Naive thymus-derived CD8-positive, alpha-beta T cell (primary cell): ENCODE measurements around the gene ANXA6. TPM values are rescaled to one million over a fixed set of nuclear protein-coding genes. Genes with fewer than 3 reads are reported as not detected.

Experiments used
- ATAC-seq, 2 donors: fragments of 150-1000 bp; cut with Tn5 transposase in 1 of 2; sonication (Bioruptor Pico), chemical (Tn5 transposase) in 1 of 2; 1 replicate in 1 of 2; 2 replicates in 1 of 2; pipeline ENCODE4 v1.10.0; 2021; ENCODE audit warnings: mild to moderate bottlenecking in 2 of 2, moderate library complexity in 2 of 2
- POLR2A ChIA-PET: fragments of 350-600 bp; sonication (Branson Sonifier 250); formaldehyde crosslinking; loops from one replicate; lab custom pipeline; 2021; ENCODE audit warnings: antibody characterized with exemption; lab: Charles Lee
- DNase-seq, 10 donors: peaks; one replicate each; pipeline versions ENCODE4 v3.0.0 to v3.0.0-alpha.2; 2020 to 2022
- H3K27ac Mint-ChIP-seq, 10 donors: one replicate each; pipeline ENCODE4 v1.8.0; 2020 to 2022; ENCODE audit warnings: mild to moderate bottlenecking in 10 of 10, mixed read lengths in 10 of 10, moderate library complexity in 4 of 10, inconsistent platforms in 1 of 10
- H3K27me3 Mint-ChIP-seq, 5 donors: one replicate each; pipeline ENCODE4 v1.8.0; 2021 to 2022; ENCODE audit warnings: mixed read lengths in 5 of 5
- H3K36me3 Mint-ChIP-seq, 3 donors: one replicate each; pipeline ENCODE4 v1.8.0; 2020 to 2022; ENCODE audit warnings: mixed read lengths in 3 of 3, mild to moderate bottlenecking in 2 of 3, inconsistent platforms in 1 of 3
- H3K4me1 Mint-ChIP-seq, 4 donors: one replicate each; pipeline ENCODE4 v1.8.0; 2021 to 2022; ENCODE audit warnings: mixed read lengths in 4 of 4
- H3K4me3 Mint-ChIP-seq, 10 donors: one replicate each; pipeline ENCODE4 v1.8.0; 2020 to 2022; ENCODE audit warnings: mild to moderate bottlenecking in 10 of 10, mixed read lengths in 10 of 10, moderate library complexity in 6 of 10, inconsistent platforms in 1 of 10
- H3K9me3 Mint-ChIP-seq, 9 donors: one replicate each; pipeline ENCODE4 v1.8.0; 2020 to 2022; ENCODE audit warnings: mixed read lengths in 9 of 9, mild to moderate bottlenecking in 3 of 9, inconsistent platforms in 1 of 9, moderate library complexity in 1 of 9
- polyA plus RNA-seq, 3 donors: library from polyadenylated mRNA; unstranded; fragments of 300-500 nt; fragmentation: Illumina TruSeq; gene quantifications; one replicate each; pipeline ENCODE4 v1.2.3, GENCODE V29; 2021
- total RNA-seq, 8 experiments: library from RNA in 2 of 8; stranded (reverse) in 2 of 8; gene quantifications; one replicate each; pipeline ENCODE4 v1.2.3 and lab custom pipeline; 2021 to 2026

ANXA6 gene
- total and polyA plus RNA-seq, 5 experiments from 2014 or later: 242 to 359 (median 318) TPM

DNA sequence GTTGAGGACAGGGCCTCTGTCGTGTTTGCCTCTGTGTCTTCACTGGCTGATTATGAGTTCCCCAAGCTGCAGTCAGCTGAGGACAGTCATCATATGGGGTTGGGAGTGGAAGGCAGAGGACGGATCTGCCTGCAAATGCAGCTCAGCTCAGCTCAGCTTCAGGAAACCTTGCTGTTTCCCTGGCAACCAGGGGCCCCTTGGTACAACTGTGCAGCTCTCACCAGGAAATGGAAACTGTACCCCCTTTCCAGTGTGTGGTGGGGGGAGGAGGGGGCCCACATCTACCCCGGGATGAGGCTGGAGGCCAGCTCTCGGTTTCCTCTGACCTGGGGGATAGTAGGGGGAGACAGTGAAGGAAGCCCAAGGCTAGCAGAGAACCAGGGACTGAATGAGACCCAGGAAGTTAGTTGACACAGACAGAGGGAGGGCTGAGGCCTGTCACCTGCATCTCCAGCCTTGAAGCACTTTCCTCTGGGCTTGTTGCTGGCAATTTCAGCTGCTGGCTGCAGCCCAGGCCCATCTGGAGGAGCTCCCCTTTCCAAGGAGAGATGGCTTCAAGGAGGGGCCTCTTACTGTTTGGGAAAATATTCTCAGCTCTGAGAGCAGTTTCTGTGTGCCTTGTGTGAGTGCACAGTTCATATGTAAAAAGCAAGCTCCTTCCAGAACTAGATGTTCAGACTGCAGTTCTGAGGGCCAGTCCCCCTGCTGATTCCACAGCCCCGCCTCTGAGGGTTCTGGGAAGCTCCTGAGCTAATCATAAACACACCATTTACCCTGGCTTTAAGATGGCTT lies 6.9 kb downstream of the ANXA6 start:
- Mint-ChIP-seq H3K36me3 (peaks cover 0 to 40% (median 18%) of the 10 kb centered on the region in 3 donors), H3K4me1 (peaks cover 53 to 100% (median 97%) of the 10 kb centered on the region in 4 donors), H3K27ac (peak overlapping the region; percentile 94 to 100 (median 98)), H3K9me3 (no peaks in the 10 kb centered on the region), H3K27me3 (no peaks in the 10 kb centered on the region), H3K4me3 (peak overlapping the region; percentile 71 to 95 (median 82))
- ATAC-seq (peak; percentile 79 to 93), DNase-seq (peak; percentile 61 to 92 (median 82))
- POLR2A ChIA-PET: interaction anchor here (0.7 to 12.2 kb wide), 11 partner anchors 9 to 101 kb away, joined by 3 to 185 read pairs (median 4); partner anchors contain the start of gene CCDC69

DNA sequence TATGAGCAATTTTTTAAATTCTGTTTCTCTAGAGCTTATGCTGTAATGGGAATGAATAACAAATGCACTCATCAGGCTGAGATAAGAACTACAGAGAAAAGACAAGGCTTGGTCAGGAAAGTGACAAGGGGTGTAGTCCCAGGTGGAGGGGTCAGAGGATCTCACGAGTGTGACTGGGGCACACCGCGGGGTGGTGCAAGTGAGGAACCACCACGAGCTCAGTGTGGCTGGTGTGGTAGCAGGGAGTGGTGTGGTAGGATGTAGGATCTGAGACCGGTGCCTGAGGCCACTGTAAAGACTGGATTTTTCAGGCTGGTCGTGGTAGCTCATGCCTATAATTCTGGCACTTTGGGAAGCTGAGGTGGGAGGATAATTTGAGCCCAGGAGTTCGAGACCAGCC lies 9.0 kb downstream of the ANXA6 start:
- POLR2A ChIA-PET: interaction anchor here (0.6 to 12.2 kb wide), 9 partner anchors 7 to 75 kb away, joined by 3 to 185 read pairs (median 7); partner anchors contain the start of genes ANXA6 and CCDC69
- Mint-ChIP-seq H3K27me3 (no peaks in the 10 kb centered on the region), H3K9me3 (no peaks in the 10 kb centered on the region), H3K4me1 (peaks cover 54 to 100% (median 100%) of the 10 kb centered on the region in 4 donors), H3K36me3 (peaks cover 0 to 49% (median 21%) of the 10 kb centered on the region in 3 donors), H3K4me3 (peak overlapping the region; percentile 34 to 94 (median 80)), H3K27ac (peak overlapping the region; percentile 94 to 100 (median 98))
- DNase-seq (peak in 1 of 10 donors; percentile 22), ATAC-seq (no peak)

DNA sequence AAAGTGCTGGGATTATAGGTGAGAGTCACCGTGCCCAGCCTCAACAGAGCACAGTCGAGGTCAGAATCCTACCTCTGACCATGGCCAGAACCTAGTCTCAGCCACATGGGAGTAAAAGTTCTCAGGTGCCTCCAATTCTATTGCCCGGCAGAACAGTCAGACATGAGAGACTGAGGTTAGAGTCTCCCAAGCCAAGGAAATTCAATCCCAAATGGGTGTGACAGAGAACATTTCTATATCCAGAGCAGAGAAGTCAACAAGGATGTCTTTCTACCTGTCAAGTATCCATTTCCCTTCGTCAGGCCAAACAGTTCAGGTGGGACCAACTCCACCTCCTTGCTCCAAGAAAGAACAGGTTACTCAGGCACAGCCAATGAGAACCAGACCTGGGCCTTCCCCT lies 10.5 kb downstream of the ANXA6 start:
- ATAC-seq (no peak), DNase-seq (no peak)
- H3K27ac Mint-ChIP-seq: peak overlapping the region; percentile 94 to 100 (median 98)
- H3K9me3 Mint-ChIP-seq: no peaks in the 10 kb centered on the region
- H3K27me3 Mint-ChIP-seq: no peaks in the 10 kb centered on the region
- POLR2A ChIA-PET: interaction anchor here (1.1 to 12.2 kb wide), 4 partner anchors 5 to 21 kb away, joined by 3 to 185 read pairs (median 10); partner anchors contain the start of gene ANXA6
- peaks cover 0 to 45% (median 18%) of the 10 kb centered on the region in 3 donors for H3K36me3 Mint-ChIP-seq
- peak overlapping the region in 8 of 10 donors; percentile 20 to 94 (median 77) for H3K4me3 Mint-ChIP-seq
- peaks cover 56 to 100% (median 100%) of the 10 kb centered on the region in 4 donors for H3K4me1 Mint-ChIP-seq

DNA sequence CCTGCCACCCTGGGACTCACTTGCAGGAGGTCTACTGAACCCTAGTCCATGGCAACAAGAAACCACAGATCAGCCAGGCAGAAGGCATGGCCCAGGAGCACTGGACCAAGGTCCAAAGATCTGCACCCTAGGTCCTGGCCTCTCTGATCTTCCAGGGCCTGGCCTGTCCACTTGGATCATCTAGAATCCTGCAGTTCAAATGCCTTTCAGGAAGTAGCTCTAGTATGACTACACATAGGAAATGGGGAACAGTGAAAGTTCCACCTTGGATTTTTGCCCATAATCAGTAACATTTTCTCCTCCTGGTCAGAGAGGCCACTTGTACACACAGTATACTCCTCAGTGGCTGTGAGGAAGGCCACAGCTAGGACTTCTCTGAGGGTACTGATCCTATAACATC lies 11.5 kb downstream of the ANXA6 start:
- Mint-ChIP-seq H3K9me3 (no peaks in the 10 kb centered on the region), H3K4me1 (peaks cover 56 to 100% (median 100%) of the 10 kb centered on the region in 4 donors), H3K36me3 (peaks cover 0 to 49% (median 18%) of the 10 kb centered on the region in 3 donors), H3K27me3 (no peaks in the 10 kb centered on the region), H3K4me3 (peak overlapping the region; percentile 33 to 94 (median 58)), H3K27ac (peak overlapping the region; percentile 88 to 99 (median 96))
- ATAC-seq: no peak
- POLR2A ChIA-PET: interaction anchor here (1.1 to 10.0 kb wide), 7 partner anchors 7 to 107 kb away, joined by 3 to 185 read pairs (median 8); partner anchors contain the start of genes ANXA6, CCDC69 and GM2A
- DNase-seq: no peak

DNA sequence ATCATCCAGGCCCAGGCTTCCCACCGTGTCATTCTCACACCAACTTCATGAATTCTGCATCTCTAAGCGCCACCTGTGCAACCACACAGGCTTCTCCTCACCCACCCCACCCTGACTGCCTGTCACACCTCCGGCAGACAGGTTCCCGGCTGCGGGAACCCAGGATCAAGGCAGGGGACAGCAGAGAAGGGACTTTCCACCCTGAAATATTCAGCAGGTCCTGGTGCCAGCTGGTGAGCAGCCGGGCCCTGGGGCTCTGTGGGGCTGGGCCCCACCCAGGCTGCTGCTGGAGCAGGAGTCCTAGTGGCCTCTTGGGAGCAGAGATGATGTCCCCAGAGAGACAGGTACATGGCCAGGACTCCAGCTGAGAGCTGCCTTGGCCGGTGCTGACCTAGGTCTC lies 12.7 kb downstream of the ANXA6 start:
- H3K4me3 Mint-ChIP-seq: peak overlapping the region in 8 of 10 donors; percentile 40 to 94 (median 75)
- DNase-seq (no peak), ATAC-seq (no peak)
- POLR2A ChIA-PET: interaction anchor here (1.5 to 10.0 kb wide), 5 partner anchors 8 to 108 kb away, joined by 5 to 185 read pairs (median 10); partner anchors contain the start of genes ANXA6, CCDC69 and GM2A
- H3K27ac Mint-ChIP-seq: peak overlapping the region in 9 of 10 donors; percentile 80 to 99 (median 95)
- peaks cover 0 to 52% (median 18%) of the 10 kb centered on the region in 3 donors for H3K36me3 Mint-ChIP-seq
- H3K27me3 Mint-ChIP-seq: no peaks in the 10 kb centered on the region
- H3K9me3 Mint-ChIP-seq: no peaks in the 10 kb centered on the region
- H3K4me1 Mint-ChIP-seq: peaks cover 57 to 99% (median 99%) of the 10 kb centered on the region in 4 donors

DNA sequence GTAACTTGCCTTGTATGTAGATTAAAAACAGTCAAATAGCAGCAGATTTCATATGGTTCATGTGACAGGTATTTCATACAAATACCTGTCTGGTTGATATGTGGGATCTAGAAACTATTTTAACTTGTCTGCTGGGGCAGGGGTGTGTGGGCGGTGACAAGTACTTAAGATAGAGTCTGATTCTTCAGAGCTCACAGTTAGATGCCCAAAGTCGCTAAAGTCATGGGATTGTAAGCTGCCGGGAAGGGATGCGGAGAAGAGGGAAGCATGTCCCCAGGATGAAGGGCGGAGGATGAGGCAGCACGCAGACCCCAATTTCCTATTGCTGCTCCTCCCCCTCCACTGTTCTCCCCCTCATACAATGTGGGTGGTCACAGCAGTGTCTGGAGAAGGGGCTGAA lies 13.3 kb downstream of the ANXA6 start:
- peaks cover 60 to 99% (median 98%) of the 10 kb centered on the region in 4 donors for H3K4me1 Mint-ChIP-seq
- no peaks in the 10 kb centered on the region for H3K9me3 Mint-ChIP-seq
- ATAC-seq (no peak), DNase-seq (no peak)
- H3K4me3 Mint-ChIP-seq: peak overlapping the region; percentile 25 to 94 (median 70)
- no peaks in the 10 kb centered on the region for H3K27me3 Mint-ChIP-seq
- peak overlapping the region; percentile 80 to 99 (median 95) for H3K27ac Mint-ChIP-seq
- POLR2A ChIA-PET: interaction anchor here (0.9 to 10.0 kb wide), 7 partner anchors 9 to 108 kb away, joined by 3 to 185 read pairs (median 10); partner anchors contain the start of genes ANXA6, CCDC69 and GM2A
- peaks cover 0 to 56% (median 18%) of the 10 kb centered on the region in 3 donors for H3K36me3 Mint-ChIP-seq

DNA sequence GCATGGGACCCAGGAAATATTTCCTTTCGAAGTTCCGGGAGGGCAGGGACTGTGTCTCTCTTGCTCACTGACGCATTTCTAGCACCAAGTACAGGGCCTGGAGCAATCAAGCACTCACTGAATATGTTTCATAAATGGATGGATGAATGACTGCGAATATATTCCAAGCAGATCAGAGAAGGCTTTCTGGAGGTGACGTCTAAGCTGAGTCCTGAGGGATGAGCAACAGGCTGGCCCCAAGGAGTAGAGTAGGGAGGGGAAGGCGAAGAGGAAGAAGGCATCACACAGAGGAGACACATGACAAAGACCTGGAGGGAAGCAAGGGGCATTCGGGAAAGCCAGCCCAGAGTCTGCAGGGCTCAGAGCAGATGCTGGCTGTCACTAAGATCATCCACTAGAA lies 13.9 kb downstream of the ANXA6 start:
- no peak for DNase-seq
- POLR2A ChIA-PET: interaction anchor here (0.8 to 10.0 kb wide), 6 partner anchors 10 to 80 kb away, joined by 3 to 185 read pairs (median 21); partner anchors contain the start of gene ANXA6
- no peak for ATAC-seq
- Mint-ChIP-seq H3K27me3 (no peaks in the 10 kb centered on the region), H3K9me3 (no peaks in the 10 kb centered on the region), H3K36me3 (peaks cover 0 to 60% (median 19%) of the 10 kb centered on the region in 3 donors), H3K27ac (peak overlapping the region; percentile 80 to 99 (median 95)), H3K4me3 (peak overlapping the region; percentile 25 to 94 (median 70)), H3K4me1 (peaks cover 63 to 99% (median 99%) of the 10 kb centered on the region in 4 donors)

DNA sequence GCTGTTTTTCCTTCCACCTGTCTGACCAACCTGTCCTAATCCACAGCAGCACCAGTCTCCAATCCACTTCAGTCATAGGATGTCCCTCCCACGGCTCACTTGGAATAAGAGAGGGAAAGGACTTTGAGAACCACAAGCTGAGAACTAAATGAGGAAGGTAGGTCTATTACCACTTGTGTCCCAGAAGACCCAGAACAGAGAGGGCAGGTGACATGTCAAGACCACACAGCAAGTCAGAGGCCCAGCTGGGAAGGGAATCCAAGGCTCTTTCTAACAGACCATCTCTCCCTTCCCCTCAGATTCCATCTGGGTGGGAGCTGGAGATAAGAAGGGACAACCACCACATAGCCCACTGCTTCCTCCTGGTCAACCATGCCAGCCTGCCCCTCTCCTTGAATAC lies 14.6 kb downstream of the ANXA6 start:
- no peaks in the 10 kb centered on the region for H3K27me3 Mint-ChIP-seq
- ATAC-seq (no peak), DNase-seq (no peak)
- no peaks in the 10 kb centered on the region for H3K9me3 Mint-ChIP-seq
- POLR2A ChIA-PET: interaction anchor here (0.7 to 10.0 kb wide), 8 partner anchors 10 to 665 kb away, joined by 3 to 185 read pairs (median 10); partner anchors contain the start of genes ANXA6 and GM2A
- peaks cover 61 to 99% (median 99%) of the 10 kb centered on the region in 4 donors for H3K4me1 Mint-ChIP-seq
- peaks cover 2 to 65% (median 25%) of the 10 kb centered on the region in 3 donors for H3K36me3 Mint-ChIP-seq
- peak overlapping the region in 8 of 10 donors; percentile 32 to 94 (median 87) for H3K4me3 Mint-ChIP-seq
- H3K27ac Mint-ChIP-seq: peak overlapping the region; percentile 91 to 99 (median 95)

DNA sequence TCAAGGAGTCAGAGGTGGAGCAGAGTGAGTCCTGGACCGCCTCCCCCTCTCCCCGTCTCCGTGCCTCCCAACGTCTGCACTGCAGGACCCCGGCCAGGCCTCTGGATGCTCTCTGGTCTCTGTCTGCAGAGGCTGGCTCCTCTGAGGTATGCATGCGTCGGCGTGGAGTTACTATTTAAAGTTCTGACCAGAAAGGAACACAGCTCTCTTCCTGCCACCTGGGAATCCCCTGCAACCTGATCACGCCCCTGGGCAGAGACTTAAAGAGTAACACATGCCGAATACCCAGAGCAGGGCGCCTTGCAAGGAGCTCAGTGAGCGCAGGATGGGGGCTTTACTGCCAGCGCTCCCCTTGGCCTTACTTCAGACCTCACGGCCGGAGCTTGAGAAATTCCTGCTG lies 16.0 kb downstream of the ANXA6 start:
- Mint-ChIP-seq H3K27me3 (no peaks in the 10 kb centered on the region), H3K4me1 (peaks cover 67 to 99% (median 98%) of the 10 kb centered on the region in 4 donors), H3K9me3 (no peaks in the 10 kb centered on the region), H3K36me3 (peaks cover 12 to 67% (median 30%) of the 10 kb centered on the region in 3 donors), H3K4me3 (peak overlapping the region; percentile 80 to 94 (median 92)), H3K27ac (peak overlapping the region; percentile 91 to 99 (median 95))
- peak; percentile 37 to 80 (median 55) for DNase-seq
- ATAC-seq: peak; percentile 80 to 81
- POLR2A ChIA-PET: interaction anchor here (0.6 to 10.0 kb wide), 13 partner anchors 9 to 110 kb away, joined by 3 to 185 read pairs (median 5); partner anchors contain the start of genes ANXA6, GM2A and TNIP1

DNA sequence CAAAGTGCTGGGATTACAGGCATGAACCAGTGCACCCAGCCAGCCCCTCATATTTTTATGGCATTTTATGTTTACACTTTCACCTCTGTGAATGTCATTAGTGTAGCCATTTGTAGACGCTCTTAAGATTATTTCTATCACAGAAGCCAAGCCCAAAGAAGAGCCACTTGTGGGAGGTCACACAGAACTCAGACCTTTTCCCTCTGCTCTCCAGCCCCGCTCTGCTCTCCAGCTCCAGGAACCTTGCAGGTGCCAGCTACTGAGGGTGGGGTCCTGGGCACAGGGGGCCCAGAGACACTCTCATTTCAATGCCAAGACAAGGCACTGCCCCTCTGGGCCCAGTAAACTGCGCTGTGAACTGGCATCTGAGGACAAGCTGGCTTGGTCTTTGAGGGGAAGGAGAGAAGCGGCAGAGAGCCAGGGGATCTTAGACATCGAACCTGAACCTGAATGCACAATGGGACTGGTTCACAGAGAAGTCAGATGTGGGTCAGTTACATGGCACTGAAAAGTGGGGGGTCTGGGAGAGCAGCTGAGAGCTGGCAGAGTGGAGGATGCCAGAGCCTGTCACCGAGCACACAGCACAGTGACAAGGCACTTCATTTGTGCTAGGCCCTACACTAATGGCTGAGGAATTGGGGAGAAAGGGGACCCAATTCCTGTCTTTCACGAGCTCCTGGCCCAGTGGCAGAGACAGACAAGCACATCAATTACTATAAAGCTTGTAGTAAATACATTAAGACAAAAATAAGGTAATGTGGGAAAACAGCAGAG lies 16.7 kb downstream of the ANXA6 start:
- peak overlapping the region; percentile 91 to 99 (median 95) for H3K27ac Mint-ChIP-seq
- ATAC-seq (no peak), DNase-seq (no peak)
- no peaks in the 10 kb centered on the region for H3K27me3 Mint-ChIP-seq
- peaks cover 16 to 69% (median 36%) of the 10 kb centered on the region in 3 donors for H3K36me3 Mint-ChIP-seq
- no peaks in the 10 kb centered on the region for H3K9me3 Mint-ChIP-seq
- POLR2A ChIA-PET: interaction anchor here (0.6 to 10.0 kb wide), 13 partner anchors 9 to 111 kb away, joined by 3 to 185 read pairs (median 5); partner anchors contain the start of genes ANXA6, GM2A and TNIP1
- peak overlapping the region; percentile 80 to 94 (median 92) for H3K4me3 Mint-ChIP-seq
- H3K4me1 Mint-ChIP-seq: peaks cover 66 to 98% (median 96%) of the 10 kb centered on the region in 4 donors

DNA sequence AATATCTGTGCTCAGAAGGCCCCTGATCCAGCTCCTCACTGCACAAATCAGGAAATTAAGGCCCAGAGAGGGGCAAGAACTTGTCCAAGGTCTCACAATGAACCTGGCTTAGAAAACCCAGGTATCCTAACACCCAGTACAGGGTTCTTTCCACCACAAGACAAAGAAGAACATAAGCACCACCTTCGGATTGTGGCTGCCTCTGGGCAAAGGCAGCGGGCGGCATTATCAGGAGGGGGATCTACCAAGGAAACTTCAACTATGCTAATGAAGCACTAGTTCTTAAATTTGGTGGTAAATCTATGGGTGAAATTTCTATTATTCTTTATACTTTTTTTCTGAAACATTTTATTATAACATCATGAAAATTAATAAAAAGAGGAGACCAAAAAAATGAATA lies 17.9 kb downstream of the ANXA6 start:
- Mint-ChIP-seq H3K27ac (peak overlapping the region; percentile 83 to 99 (median 91)), H3K4me1 (peaks cover 63 to 98% (median 95%) of the 10 kb centered on the region in 4 donors), H3K4me3 (peak overlapping the region in 9 of 10 donors; percentile 35 to 94 (median 63)), H3K9me3 (no peaks in the 10 kb centered on the region), H3K36me3 (peaks cover 19 to 71% (median 38%) of the 10 kb centered on the region in 3 donors), H3K27me3 (no peaks in the 10 kb centered on the region)
- DNase-seq (no peak), ATAC-seq (peak; percentile 29 to 43)
- POLR2A ChIA-PET: interaction anchor here (1.0 to 10.0 kb wide), 5 partner anchors 14 to 113 kb away, joined by 3 to 185 read pairs (median 3); partner anchors contain the start of genes ANXA6 and GM2A
